Frontal cortex (tissue), 4 donors: ENCODE results near the gene FAM47E. TPM values are rescaled to one million over a fixed set of nuclear protein-coding genes. Genes with fewer than 3 reads are reported as not detected.

Experiments used
- DNase-seq, 2 donors: peaks; one replicate each; pipeline ENCODE4 v3.0.0; 2012; ENCODE audit warnings: low spot score in 2 of 2
- FAIRE-seq: peaks from 2 replicates; lab custom pipeline; 2012; peaks lifted over from hg19 to GRCh38; lab: Jason Lieb, UNC
- total RNA-seq: library from RNA; depleted of rRNA; stranded (reverse); fragments of >200 nt; gene quantifications from one replicate; pipeline ENCODE4 v1.2.3, GENCODE V29; 2014
- donor health status: control.
- donor health status: control.
- donor health status: control.

Gene FAM47E
- total RNA-seq, 1 donor from 2014 or later = 4.1 TPM

- FAIRE-seq = no peak
Measured at GRCh38 chr4:76292730-76293129, 41.2 kb downstream of the FAM47E start.

GRCh38 chr4:76293772-76294171 is 42.3 kb downstream of the FAM47E start:
- no peak for DNase-seq
- FAIRE-seq = no peak

More at GRCh38 chr4:76292730-76293129, 41.2 kb downstream of the FAM47E start:
- no peak for DNase-seq

- FAIRE-seq (no peak), DNase-seq (no peak)
Measured at GRCh38 chr4:76296286-76296820, 44.8 kb downstream of the FAM47E start.

- FAIRE-seq = no peak
- no peak for DNase-seq
Measured at GRCh38 chr4:76298227-76298626, 46.7 kb downstream of the FAM47E start.

GRCh38 chr4:76300012-76300411 is 48.5 kb downstream of the FAM47E start:
- FAIRE-seq (no peak), DNase-seq (no peak)

- DNase-seq (peak in 1 of 2 donors; percentile 19), FAIRE-seq (no peak)
Measured at GRCh38 chr4:76301068-76301774, 49.7 kb downstream of the FAM47E start.

GRCh38 chr4:76301775-76302162 is 50.2 kb downstream of the FAM47E start:
- no peak for FAIRE-seq
- DNase-seq = no peak

- no peak for FAIRE-seq
- DNase-seq = no peak
Measured at GRCh38 chr4:76302826-76303438, 51.4 kb downstream of the FAM47E start.

- FAIRE-seq = no peak
- no peak for DNase-seq
Measured at GRCh38 chr4:76305033-76305687, 53.6 kb downstream of the FAM47E start.

- FAIRE-seq (no peak), DNase-seq (peak; percentile 52 to 55)
Measured at GRCh38 chr4:76305971-76306881, 54.7 kb downstream of the FAM47E start, which contains the start of gene STBD1. STBD1 (plus strand) TSS chr4:76306733; CDS start chr4:76306770, 37 bp downstream.

GRCh38 chr4:76306882-76307659 is 55.5 kb downstream of the FAM47E start:
- no peak for FAIRE-seq
- DNase-seq = peak; percentile 52 to 56

- DNase-seq (no peak), FAIRE-seq (no peak)
Measured at GRCh38 chr4:76307660-76308014, 56.1 kb downstream of the FAM47E start.

GRCh38 chr4:76308548-76308947 is 57.0 kb downstream of the FAM47E start:
- DNase-seq (no peak), FAIRE-seq (no peak)

GRCh38 chr4:76309939-76310550 is 58.5 kb downstream of the FAM47E start:
- DNase-seq = no peak
- FAIRE-seq = no peak

GRCh38 chr4:76310683-76311082 is 59.2 kb downstream of the FAM47E start:
- no peak for FAIRE-seq

GRCh38 chr4:76311896-76312331 is 60.4 kb downstream of the FAM47E start:
- DNase-seq (no peak), FAIRE-seq (no peak)

More at GRCh38 chr4:76310683-76311082, 59.2 kb downstream of the FAM47E start:
- no peak for DNase-seq

GRCh38 chr4:76312457-76312856 is 60.9 kb downstream of the FAM47E start:
- FAIRE-seq = no peak
- no peak for DNase-seq

GRCh38 chr4:76313547-76313946 is 62.0 kb downstream of the FAM47E start:
- DNase-seq (no peak), FAIRE-seq (no peak)
